Suppressor macrophage (primary cell): ENCODE data around the gene GADD45B.
"Not testable (repeated sequence)": the region's sequence is repeated elsewhere in the genome, so short reads cannot be mapped to it uniquely, and the experiment has no call there.

Experiments used
- DNase-seq, 4 experiments: peaks; one replicate each; pipeline ENCODE4 v3.0.0-alpha.2; 2020 to 2022

The GADD45B gene

DNA sequence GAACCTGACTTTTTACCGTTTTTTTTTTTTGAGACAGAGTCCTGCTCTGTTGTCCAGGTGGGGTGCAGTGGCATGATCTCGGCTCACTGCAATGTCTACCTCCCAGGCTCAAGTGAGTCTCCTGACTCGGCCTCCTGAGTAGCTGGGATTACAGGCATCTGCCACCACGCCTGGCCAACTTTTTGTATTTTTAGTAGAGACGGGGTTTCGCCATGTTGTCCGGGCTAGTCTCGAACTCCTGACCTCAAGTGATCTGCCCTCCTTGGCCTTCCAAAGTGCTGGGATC, 6.1 kb upstream of the GADD45B start:
- DNase-seq, result not testable (repeated sequence)

DNA sequence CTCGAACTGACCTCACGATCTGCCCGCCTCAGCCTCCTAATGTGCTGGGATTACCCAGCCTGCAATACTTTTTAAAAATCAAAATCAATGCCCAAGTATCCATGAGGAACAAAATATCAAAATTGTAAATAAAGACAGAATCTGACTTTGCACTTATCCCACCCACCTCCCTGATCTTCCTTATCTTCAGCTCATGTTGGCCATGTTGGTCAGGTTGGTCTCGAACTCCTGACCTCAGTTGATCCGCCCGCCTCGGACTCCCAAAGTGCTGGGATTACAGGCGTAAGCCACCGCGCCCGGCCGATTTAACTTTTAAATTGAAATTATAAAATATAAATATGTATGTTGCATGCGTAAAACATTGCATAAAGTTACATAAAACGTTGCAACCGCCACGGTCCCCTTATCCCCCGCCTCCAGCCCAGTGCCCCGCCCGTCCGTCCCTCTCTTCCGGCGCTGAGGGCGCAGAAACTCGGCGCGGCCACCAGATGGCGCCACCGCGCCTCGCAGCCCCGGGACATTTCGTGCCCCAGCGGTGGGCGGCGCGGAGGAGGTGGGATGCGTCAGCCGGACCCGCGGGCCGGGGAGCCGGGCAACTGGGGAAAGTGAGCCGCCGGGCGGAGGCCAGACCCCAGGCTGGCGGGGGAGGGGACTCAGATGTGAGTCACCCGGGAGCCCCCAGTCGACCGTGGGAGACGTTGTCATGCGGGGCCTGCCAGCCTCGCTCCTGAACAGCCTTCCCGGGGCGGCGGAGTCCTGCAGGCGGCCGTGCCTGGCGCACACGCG, 1.5 kb upstream of the GADD45B start:
- DNase-seq, result peak; percentile 94 to 96 (median 96)

DNA sequence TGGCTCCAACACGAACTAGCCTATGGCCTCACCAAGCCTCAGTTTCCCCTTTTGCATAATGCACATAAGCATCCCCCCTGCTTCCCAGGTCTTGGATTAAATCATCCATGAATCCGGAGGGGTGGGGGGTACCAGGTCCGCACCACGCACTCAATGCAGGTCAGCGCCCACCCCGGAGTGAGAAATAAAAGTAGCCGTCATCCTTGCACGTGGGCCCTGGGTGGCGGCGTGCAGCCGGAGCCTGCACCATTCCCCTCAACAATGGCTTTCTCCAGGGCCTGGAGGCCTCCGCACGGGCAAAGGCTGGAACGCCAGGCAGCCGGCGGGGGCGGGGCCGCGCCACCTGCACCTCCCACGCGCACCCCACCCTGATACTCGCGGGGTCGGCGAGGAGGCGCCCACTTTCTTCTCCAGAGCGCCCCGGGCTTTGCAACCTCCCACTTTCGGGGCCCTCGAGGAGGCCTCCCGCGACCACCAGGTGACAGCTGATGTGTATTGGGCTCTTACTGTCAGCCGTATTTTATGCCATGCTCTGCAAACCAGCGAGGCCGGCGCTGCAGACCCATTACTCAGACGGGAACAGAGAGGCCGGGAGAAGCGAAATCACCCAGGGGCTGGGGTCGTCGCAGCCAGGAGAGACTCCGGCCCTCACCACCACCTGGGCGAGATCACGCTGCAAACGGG, 767 bp upstream of the GADD45B start:
- peak; percentile 59 to 72 (median 69) for DNase-seq

DNA sequence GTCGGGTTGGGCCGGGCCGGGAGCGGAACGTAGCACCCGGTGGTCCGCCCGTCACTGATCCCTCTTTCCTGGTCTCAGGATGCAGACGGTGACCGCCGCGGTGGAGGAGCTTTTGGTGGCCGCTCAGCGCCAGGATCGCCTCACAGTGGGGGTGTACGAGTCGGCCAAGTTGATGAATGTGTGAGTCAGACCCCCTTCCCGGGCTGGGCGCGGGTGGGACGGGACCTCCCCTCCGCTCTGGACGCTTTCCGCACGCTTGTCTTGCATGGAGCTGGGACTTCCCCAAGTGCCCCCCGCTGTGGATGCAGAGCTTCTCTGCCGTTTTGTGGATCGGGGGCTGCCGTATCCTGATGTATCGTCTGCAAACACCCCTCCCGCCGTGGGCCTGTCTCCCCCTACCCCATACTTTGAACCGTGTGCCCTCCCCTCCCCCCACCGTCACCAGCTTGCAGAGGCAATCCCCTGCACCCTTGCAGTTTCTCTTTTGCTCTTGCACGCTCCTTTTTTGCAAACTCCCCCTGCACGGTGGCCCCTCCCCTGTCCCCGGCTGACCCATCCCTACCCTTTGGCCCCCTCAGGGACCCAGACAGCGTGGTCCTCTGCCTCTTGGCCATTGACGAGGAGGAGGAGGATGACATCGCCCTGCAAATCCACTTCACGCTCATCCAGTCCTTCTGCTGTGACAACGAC, 669 bp downstream of the GADD45B start:
- DNase-seq, result peak; percentile 54 to 73 (median 68)

DNA sequence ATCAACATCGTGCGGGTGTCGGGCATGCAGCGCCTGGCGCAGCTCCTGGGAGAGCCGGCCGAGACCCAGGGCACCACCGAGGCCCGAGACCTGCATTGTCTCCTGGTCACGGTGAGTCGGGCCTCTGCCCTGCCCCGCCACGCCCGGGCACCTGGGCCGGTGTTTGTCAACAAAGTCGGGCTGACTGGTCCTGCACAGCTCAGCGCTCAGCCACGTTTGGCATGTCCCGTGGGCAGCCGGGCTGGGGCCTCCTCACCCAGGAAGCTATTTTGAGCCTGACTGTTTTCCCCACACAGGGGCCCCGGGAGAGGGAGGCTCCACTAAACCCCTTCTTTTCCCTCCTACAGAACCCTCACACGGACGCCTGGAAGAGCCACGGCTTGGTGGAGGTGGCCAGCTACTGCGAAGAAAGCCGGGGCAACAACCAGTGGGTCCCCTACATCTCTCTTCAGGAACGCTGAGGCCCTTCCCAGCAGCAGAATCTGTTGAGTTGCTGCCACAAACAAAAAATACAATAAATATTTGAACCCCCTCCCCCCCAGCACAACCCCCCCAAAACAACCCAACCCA, 1.3 kb downstream of the GADD45B start:
- peak in 2 of 4 experiments; percentile 37 to 45 for DNase-seq

DNA sequence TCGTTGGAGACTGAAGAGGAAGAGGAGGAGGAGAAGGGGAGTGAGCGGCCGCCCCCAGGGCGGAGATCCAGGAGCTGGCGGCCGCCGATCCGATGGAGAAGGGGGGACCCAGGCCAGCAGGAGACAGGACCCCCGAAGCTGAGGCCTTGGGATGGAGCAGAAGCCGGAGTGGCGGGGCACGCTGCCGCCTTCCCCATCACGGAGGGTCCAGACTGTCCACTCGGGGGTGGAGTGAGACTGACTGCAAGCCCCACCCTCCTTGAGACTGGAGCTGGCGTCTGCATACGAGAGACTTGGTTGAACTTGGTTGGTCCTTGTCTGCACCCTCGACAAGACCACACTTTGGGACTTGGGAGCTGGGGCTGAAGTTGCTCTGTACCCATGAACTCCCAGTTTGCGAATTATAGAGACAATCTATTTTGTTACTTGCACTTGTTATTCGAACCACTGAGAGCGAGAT, 1.8 kb downstream of the GADD45B start:
- DNase-seq, result peak in 3 of 4 experiments; percentile 28 to 53 (median 36)

DNA sequence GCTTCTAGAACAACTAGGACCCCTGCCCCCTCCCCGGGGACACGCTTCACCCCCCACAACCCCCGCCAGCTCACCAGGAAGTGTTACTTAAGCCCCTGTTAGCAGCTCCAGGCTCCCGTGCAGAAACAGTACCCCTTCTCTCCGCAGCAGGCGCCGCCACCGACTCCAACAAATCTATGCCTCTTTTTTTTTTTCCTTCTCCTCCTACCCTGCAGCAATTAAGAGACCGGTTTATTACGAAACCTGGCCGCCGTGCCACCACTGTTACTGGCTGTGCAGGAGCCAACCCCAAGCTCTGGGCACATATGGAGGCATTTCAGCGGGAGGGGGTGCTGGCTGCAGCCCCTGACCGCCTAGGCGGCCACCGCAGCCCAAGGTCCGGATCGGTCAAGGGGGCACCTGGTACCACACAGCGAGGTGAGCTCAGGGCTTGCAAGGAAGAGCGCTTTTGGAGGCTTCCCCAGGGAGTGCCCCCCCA, 2.4 kb downstream of the GADD45B start:
- DNase-seq, result peak; percentile 63 to 80 (median 77)

DNA sequence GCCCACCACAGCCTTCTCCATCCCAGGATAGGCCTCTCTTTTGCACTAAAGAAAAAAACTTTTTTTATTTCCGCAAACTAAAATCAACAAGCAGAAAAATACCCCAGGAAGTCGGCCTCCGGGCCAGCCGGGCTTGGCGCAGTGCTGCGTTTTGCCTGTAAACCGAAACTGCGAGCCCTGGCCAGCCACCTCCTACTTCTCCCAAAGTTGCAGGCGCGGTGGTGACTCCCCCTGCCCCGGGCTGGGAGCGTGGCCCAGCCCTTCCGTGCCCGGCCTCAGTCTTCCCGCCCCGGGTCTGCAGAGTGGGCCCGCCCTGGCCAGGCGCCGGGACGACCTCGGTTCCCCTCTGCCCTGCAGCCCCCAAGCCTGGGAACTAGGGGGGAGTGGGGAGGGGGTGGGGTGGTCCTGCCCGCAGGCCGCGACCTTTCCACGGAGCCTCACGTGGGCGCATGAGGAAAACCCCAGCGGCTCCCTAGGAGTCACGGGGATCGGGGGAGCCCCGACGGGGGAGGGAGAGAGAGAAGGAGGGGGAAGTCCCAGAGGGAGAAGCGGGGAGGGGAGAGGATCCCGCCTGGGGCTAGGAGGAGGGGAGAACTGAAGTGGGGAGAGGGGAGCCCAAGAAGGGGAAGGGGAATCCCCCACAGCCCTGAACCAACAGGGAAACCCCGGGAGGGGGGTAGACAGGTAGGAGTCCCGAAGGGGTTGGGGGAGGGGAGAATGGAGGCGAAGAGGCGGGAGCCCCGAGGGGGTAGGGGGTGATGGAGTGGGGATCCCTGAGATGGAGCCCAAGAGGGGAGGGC, 3.0 kb downstream of the GADD45B start:
- peak; percentile 89 to 93 (median 92) for DNase-seq

DNA sequence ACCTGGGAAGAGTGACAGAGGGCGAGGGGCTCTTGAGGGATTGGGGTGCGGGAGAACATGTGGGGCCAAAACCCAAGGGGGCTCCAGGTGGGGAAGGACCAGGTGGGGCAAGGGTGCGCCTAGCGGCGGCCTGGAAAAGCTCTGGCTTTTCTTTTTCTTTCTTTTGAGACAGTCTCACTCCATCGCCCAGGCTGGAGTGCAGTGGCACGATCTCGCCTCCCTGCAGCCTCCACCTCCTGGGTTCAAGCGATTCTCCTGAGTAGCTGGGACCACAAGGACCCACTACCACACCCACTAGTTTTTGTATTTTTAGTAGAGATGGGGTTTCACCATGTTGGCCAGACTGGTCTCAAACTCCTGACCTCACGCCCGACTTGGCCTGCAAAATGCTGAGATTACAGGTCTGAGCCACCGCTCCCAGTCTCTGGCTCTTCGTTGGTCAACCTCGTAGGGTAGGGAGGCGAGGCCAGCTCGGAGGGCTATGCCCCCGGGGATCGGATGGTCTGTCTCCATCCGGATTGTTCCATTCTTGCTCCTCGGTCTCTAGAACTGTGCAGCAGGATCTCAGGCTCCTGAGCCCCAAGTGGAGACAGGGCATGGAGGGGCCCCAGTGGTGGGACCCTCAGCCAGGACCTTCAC, 3.7 kb downstream of the GADD45B start:
- no peak for DNase-seq

DNA sequence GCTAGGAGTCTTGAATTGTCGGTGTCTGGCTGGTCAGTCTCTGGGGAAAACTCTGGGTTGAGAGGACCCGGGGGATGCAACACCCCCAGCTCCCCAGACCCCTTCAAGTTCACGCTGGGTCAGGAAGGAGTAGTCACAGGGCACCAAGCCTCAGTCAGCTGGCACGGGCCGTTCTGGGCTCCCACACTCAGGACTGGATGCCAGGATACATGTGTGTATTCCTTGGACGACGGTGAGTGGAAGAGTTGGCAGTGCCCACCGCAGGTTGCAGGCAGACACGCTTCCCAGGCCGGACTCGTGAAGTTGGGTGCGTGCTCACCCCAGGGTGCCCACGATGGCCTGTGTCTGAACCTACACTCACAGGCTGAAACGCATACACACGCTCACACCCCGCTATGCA, 5.5 kb downstream of the GADD45B start:
- no peak for DNase-seq

DNA sequence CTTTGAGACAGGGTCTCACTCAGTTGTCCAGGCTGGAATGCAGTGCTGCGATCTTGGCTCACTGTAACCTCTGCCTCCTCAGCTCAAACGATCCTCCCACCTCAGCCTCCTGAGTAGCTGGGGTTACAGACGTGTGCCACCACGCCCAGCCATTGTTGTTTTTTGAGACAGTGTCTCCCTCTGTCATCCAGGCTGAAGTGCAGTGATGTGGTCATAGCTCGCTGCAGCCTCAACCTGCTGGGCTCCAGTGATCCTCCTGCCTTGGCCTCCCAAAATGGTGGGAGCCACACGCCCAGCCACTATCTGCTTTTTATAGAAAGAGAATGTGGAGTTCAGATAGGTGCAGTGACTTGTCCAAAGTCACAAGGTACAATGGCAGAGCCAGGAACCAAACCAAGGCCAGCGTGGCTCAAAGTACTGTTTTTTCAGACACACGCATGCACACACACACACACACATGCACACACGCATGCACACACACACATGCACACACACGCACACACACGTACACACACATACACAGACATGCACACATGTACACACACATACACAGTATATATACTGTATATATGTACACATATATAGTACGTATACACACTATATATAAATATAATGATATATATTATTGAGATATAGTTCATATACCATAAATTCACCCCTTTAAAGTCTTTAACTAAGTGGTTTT, 6.6 kb downstream of the GADD45B start:
- DNase-seq, result no peak

DNA sequence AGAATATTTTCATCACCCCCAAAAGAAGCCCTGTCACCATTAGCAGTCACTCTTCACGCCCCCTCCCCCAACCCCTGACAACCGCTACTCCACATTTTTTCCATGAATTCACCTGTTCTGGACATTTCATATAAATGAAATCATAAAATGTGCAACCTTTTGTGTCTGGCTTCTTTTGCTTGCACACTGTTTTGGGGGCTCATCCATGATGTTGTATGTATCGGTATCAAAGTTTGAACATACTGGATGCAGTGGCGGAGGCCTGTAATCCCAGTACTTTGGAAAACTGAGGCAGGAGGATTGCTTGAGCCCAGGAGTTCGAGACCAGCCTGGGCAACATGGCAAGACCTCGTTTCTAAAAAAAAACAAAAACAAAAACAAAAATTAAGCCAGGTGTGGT, 7.2 kb downstream of the GADD45B start:
- DNase-seq, result no peak

DNA sequence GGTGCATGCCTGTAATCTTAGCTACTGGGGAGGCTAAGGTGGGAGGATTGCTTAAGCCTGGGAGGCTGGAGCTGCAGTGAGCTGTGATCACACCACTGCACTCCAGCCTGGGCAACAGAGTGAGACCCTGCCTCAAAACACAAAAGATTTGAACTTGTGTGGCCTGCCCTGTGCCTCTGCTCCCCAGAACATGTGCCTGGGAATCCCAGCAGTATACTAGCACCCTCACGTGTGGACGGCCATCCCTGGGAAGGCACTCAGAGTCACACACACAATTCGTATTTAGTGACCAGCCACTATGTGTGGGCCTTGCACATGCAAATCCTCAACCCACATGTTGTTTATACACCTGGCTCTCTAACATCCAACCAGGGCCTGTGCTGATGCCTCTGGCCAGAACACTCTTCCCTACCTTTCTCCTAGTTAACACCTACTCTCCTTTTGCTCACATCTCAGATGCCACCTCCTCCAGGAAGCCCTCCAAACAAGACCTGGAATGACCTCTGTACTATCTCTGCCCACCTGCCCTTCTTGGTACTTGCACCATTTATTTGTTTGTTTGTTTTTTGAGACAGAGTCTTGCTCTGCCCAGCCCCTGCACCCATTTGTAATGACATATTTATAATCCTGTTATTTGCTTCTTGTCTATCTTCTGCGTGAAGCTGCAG, 7.7 kb downstream of the GADD45B start:
- no peak for DNase-seq

DNA sequence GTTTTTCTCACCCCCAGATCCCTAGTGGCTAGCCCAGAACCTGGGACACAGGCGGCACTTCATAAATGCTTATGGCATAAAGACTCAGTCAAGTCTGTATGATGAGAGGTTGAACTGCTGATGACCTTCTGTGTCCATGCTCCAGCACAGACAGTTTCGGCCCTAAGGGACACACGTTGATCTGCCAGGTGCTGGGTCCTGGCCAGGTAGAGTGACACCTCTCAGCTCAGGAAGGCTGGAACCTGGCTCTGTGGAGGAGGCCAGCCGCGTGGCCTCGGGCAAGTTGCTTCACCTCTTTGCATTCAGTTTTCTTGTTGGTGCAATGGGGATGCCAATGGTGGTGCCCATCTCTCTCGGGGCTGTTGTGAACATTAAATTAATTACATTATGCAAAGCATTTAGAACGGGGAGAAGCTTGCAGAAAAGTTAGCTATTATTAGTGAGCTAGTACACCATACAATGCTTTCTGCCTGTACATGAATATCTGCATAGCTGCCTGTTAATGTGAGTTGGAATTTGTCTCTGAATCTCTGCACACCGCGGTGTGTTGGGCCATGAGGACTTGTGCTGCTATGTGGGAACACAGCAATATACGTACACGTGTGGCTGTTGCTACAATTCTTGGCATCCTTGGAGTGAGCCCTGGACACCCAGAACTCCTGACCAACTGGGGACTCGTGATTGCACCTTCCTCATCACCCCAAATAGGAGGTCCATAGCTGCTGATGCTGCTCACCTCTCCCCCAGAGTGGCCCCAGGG, 8.4 kb downstream of the GADD45B start:
- no peak for DNase-seq

DNA sequence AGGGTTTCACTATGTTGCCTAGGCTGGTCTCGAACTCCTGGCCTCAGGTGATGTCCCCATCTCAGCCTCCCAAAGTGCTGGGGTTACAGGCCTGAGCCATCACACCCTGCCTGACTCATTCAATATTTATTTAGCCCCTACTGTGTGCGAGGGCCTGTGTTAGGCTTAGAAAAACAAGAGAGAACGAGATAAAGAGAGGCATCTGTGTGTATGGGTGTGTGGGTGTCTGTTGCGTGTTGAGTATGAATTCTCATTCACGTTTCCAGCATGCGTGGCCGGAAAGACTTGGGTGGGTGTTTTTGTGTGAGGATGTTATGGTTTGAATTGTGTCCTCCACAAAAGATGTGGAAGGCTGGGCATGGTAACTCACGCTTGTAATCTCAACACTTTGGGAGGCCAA, 9.5 kb downstream of the GADD45B start:
- DNase-seq, result no peak

DNA sequence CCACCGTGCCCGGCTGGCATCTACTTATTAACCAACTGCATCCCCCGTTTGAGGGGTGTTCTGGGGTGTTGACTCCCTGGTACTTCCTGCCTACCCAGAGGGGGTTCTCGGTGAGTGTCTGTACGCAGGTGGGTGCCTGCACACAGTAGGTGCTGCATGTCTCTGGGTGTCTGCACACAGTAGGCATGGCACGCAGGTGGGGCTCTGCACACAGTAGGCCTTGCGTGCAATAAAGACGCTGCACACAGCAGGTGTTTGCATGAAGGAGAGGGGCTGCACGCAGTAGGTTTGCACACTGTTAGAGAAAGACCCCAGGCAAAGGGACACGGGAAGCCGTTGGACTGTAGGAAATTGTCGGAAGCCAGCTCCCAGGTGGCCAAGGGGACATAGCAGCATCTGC, 11.2 kb downstream of the GADD45B start:
- DNase-seq, result no peak

DNA sequence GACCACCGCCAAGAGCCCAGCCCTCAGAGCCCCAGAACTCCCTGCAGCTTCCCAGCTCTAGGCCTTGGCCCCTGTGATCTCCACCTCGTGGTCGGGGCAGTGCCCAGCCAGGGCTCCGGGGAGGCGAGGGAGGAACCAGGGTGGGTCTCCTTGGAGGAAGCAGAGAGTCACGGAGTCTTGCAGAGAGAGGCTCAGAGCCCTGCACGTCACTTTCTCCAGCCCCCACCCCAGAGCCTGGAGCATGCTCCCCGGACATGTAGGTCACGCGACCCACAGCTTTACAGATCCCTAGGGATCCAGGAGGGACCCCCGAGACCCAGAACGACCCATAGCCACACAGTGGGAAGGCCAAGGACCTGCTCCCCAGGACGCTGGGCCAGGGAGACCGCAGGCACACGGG, 11.9 kb downstream of the GADD45B start:
- DNase-seq, result peak; percentile 59 to 78 (median 76)

DNA sequence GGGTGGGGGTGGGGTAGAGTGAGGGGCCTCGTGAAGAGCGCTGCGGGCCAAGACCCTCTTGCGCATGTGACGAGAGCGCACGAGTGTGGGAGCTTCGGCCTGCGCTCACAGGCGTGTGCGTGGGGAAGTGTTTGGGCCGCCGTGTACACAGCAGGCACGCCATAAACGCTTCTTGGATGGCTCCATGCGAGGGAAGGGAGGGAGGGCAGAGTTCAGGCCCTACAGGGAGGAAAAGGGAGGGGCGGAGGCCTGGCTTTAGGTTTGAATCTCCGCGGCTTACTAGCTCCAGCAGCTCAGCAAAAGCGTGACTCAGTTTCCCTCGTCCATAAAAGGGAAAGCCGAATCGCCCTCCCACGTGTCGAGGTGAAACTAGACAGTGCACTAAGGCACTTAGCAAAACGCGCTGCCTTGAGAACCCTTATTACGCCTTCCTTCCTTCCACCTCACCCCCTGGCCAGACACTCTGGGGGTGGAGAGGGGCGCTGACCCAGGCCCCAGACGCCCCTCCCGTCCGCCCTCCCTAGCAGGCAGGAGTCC, 12.5 kb downstream of the GADD45B start:
- peak in 3 of 4 experiments; percentile 38 to 42 (median 40) for DNase-seq
